PFSK-1 (cell line): ENCODE data around the gene DTX4.

Experiments
- FOXP2 ChIP-seq: optimal IDR thresholded peaks from 2 replicates; pipeline ENCODE3; 2011; ENCODE audit warnings: borderline replicate concordance, control low read depth, inconsistent platforms; ENCODE audit not compliant: insufficient read depth; ENCODE audit errors: extremely low read length, extremely low read depth
- POLR2AphosphoS5 ChIP-seq: IDR thresholded peaks from 2 replicates; pipeline ENCODE4 v1.6.1; 2012; ENCODE audit warnings: low read depth, mild to moderate bottlenecking, control low read depth, low read length, moderate library complexity
- REST ChIP-seq, 2 experiments: IDR thresholded peaks; 2 replicates each; pipeline versions ENCODE4 v1.6.1 to v1.8.0; 2011 to 2012; ENCODE audit warnings: low read depth in 2 of 2, low read length in 2 of 2, control low read depth in 1 of 2, inconsistent platforms in 1 of 2, mild to moderate bottlenecking in 1 of 2, moderate library complexity in 1 of 2; ENCODE audit not compliant: insufficient read depth in 1 of 2
- SIN3A ChIP-seq: IDR thresholded peaks from 2 replicates; pipeline ENCODE4 v1.6.1; 2012; ENCODE audit warnings: mild to moderate bottlenecking, low read length, moderate library complexity, borderline replicate concordance; ENCODE audit not compliant: insufficient read depth
- TAF1 ChIP-seq: IDR thresholded peaks from 2 replicates; pipeline ENCODE4 v1.6.1; 2012; ENCODE audit warnings: low read length, control low read depth, borderline replicate concordance; ENCODE audit not compliant: insufficient read depth

Gene DTX4

DNA sequence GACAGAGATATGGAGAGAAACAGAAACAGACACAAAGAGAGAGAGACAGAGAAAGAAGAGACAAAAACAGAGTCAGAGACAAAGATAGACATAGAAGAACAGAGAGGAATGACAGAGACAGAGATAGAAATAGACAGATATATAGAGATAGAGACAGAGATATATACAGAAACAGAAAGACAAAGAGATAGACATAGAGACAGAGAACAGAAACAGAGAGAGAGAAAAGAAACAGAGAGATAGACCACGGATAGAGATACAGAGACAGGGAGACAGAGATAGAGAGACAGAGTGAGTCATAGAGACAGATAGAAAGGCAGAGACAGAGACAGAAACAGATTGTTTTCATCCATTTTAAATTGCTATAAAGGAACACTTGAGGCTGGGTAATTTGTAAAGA lies 53.1 kb downstream of the DTX4 start:
- TF ChIP-seq REST (IDR thresholded peaks at IDR 0.05; ENCODE audit: insufficient read depth in 1 of 2, low read depth in 2 of 2, low read length in 2 of 2) = no peak
- TF ChIP-seq POLR2AphosphoS5 = no peak
- TF ChIP-seq SIN3A = no peak
- TF ChIP-seq FOXP2 = no peak
- no peak for TF ChIP-seq TAF1

- TF ChIP-seq TAF1 (no peak), SIN3A (no peak), REST (IDR thresholded peaks at IDR 0.05; ENCODE audit: insufficient read depth in 1 of 2, low read depth in 2 of 2, low read length in 2 of 2) (no peak), FOXP2 (no peak)
Observed at GRCh38 chr11:59226396-59226795, 54.5 kb downstream of the DTX4 start.

DNA sequence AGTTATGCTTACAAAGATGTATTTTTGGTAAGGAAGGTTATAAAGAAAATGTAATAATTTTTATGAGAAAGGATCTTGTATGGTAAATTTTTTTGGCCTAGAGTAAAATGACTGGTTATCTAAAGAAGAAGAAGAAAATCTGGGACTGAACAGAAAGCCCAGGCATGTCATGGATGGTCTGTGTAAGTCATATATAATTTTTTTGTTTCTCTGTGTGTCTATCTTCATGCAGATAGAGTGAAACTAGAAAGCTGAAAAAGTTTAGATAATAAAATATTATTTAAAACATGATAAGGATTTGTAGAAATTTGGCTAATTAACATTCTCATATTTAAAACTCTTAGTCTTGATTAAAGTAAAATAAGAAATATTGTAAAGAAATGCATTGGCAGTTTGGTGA lies 68.4 kb downstream of the DTX4 start:
- no peak for TF ChIP-seq SIN3A
- no peak for TF ChIP-seq REST (IDR thresholded peaks at IDR 0.05; ENCODE audit: insufficient read depth in 1 of 2, low read depth in 2 of 2, low read length in 2 of 2)
- TF ChIP-seq FOXP2 = no peak

DNA sequence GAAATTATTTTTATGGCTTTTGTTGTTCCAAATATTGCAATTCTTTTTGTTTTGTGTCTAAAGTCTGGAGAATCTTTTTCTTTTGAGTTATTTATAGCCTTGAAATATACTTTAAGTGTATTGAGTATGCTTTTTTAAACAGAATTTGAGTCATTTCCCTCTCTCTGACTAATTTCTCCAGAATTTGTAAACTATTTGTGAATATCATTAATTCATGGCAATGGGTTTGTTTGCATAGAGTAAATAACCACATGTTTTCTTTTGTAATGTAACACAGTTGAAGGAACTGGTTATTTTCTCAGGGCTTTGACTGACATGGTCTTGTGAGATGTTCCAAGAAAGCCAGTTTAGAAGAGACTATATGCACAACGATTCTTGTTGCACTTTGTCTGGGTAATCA lies 71.7 kb downstream of the DTX4 start:
- TF ChIP-seq TAF1 (no peak), SIN3A (no peak), REST (IDR thresholded peaks at IDR 0.05; ENCODE audit: insufficient read depth in 1 of 2, low read depth in 2 of 2, low read length in 2 of 2) (no peak), FOXP2 (no peak), POLR2AphosphoS5 (no peak)

DNA sequence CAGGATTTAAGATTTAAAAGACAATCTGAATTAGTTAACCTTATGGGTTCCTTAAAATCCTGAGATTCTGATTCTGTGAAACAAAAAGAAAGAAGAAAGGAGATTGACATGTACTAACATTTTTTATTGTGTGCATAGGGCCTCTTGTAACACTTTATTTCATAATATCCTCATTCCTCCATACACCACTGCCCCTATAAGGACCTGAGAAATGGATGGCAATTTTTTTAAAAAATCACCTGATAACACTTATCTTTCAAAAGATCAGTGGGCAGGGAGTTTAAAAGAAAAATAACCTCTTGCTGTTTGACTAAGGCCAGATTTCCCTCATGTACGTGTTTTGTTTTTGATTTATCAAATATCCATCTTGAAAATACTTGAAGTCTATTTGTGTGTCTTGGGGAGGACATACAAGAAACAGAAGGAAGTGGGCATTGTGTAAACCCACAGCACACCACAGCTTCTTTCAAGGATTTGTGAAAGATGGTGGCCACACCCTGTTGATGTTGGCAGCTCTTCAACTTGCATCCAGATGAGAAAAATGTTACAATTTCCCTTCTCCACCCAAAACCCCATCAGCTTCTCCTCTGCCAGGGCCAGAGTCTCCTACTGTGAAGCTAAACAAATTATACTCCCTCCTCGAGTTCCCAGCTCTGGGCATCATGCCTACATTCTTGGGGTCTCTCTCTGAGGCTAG lies 75.7 kb downstream of the DTX4 start:
- TF ChIP-seq FOXP2 (no peak), POLR2AphosphoS5 (no peak)
